NCI-H187 treated with DMSO at 0.1 percent for 48 hours (cell line): ENCODE results near the gene RPP25L.

ENCODE experiments used
- DNase-seq: peaks from one replicate; lab custom pipeline; 2025; lab: John Stamatoyannopoulos, UW

Gene RPP25L

GRCh38 chr9:34585946-34586669 is 25.8 kb downstream of the RPP25L start:
- no peak for DNase-seq

DNA sequence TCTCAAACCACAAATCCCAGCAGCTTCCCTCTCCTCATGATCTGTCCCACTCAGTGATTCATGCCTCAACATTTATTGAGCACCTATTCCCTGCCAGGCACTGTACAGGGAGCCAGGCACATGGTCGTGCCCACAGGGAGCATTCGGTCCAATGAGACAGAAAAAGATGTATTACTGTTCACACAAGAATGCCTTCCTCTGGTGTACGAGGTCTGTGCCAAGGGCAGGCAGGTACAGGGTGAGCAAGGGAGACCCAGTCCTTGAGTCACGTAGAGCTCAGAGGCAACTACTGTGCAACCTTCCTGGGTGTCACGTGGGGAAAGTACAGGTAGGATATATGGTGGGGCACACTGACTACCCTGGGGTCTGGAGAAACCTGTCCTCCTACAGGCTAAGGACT is 26.9 kb downstream of the RPP25L start:
- no peak for DNase-seq

GRCh38 chr9:34582787-34583186 is 29.1 kb downstream of the RPP25L start:
- no peak for DNase-seq

GRCh38 chr9:34581318-34581717 is 30.6 kb downstream of the RPP25L start:
- DNase-seq = no peak

GRCh38 chr9:34580358-34580757 is 31.5 kb downstream of the RPP25L start:
- DNase-seq = no peak

DNA sequence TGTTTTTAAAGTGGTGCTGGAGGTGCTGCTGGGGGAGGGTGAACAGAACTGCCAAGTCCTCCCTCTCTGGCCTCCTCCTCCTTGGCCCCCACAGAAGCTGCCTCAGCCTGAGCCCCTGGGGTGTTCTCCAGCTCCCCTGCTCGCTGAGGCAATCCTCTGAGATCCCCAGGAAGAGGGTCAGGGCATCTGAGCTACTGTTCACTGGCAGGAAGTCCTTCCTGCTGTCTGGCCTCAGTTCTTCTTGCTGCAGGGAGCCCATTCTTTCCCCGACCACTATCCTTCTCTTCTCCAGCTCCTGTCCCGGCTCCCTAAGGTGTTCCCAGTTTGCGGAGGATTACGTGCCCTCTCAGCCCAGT is 32.1 kb downstream of the RPP25L start:
- DNase-seq = no peak

- DNase-seq = no peak
These were observed 32.6 kb downstream of the RPP25L start for GRCh38 chr9:34579104-34579807.

- no peak for DNase-seq
These were observed 33.4 kb downstream of the RPP25L start for GRCh38 chr9:34578241-34579103.

DNA sequence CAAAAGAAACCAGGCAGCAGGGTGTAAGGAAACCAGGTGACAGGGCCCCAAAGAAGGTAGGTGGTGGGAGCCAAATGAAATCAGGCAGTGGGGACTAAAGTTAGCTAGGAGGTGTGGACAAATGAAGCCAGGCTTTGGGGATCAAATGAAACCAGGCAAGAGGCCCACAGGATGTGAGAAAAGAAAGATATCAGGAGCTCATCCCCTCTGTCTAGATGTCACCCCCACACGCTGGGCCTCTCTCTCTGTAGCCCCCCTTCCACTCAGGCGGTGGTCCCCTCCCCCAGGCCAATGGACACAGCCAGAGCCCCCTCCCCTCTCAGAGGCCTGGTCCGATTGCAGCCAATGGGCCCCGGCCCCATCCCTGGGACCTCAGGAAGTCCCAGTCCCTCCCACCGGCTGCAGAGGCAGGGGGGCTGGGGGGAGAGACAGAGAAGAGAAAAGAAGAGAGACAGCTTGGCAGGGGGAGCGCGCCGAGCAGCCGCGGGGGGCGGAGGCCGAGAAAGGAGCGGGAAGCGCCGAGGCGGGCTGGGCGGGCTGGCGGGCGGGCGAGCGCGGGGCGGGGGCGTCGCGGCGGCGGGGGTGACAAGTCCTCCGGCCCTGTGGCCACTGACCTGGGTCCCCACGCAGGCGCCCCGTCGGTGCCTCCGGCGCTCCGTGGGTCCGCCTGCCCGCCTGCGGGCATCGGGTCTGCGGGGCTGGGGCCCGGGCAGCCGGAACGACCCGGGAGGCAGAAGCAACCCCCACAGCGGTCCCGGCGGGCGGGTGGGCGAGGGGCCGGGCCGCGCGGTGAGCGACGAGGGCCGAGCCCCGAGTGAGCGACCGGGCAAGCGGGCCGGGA is 34.3 kb downstream of the RPP25L start:
- DNase-seq = no peak

DNA sequence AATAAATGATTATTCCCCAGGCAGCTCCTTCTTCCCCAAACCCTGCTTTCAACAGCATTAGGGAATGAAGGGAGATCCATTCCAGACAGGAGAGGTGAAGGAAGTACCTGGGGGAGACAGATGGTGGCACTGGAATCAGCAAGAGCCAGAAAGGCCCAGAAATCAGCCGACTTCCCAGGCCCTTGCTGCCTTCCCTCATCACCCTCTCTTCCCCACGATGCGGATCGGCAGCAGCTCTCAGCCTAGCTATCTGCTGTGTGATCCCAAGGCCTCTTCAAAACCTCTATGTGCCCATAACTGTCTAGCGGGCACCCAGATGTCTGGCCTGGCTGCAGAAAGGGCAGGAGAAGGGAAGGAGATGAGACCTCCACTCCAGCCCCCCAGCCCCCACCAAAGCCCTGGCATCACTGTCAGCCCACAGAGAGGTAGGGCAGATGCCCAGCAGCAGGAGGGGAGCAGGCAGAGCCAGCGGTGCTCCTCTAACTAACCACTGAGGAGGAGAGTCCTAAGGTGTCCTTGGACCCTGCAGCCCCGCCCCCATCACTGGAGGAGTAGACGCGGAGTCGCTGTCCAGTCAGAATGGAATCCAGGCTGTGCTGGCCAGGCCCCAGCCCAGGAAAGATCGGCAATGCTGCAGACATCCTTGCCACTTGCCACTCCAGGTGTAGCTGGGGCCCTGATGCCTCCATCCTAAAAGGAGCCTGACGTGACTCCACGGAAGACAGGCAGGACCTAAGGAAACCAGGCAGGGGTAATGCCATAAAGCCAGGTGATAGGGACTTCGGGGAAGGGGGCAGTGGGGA is 35.1 kb downstream of the RPP25L start:
- no peak for DNase-seq

GRCh38 chr9:34575862-34576596 is 35.9 kb downstream of the RPP25L start:
- DNase-seq = no peak

- no peak for DNase-seq
These were observed 36.7 kb downstream of the RPP25L start for GRCh38 chr9:34575241-34575640.

DNA sequence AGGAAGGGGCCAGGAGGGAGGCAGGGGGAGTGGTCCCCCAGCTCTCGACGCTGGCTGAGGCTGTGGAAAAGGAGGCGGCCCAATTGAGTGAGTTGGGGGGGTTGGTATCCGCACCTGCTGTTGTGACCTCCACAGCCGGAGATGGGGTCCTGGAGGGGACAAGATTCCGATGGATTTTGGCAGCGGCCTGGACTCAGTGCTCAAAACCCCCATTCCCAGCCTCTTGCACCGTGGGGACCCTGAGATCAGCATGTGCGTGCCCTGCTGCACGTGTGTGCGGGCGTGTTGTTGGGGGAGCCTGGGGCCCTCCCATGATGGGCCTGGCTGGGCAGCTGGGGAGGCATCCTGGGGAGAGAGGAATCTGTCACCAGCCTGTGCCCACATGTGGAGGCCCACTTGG is 37.3 kb downstream of the RPP25L start:
- no peak for DNase-seq

- DNase-seq = no peak
These were observed 38.1 kb downstream of the RPP25L start for GRCh38 chr9:34573599-34574325.

GRCh38 chr9:34572628-34573027 is 39.3 kb downstream of the RPP25L start:
- DNase-seq = no peak

- no peak for DNase-seq
These were observed 39.8 kb downstream of the RPP25L start for GRCh38 chr9:34572092-34572491.

DNA sequence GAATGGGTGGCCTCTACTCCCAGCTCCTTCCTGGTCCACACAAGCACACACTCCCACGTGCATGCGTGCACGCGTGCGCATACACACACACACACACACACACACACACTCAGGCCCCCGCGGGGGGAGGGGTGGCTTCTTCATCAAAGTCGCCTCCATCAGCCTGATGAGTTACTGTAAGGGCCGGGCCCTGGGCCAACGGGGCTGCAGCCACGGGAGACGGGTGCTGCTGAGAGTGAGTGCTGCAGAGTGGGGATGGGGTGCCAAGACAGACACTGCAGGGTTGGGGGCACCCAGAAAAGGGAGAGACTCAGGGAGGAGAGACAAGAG is 40.5 kb downstream of the RPP25L start:
- no peak for DNase-seq

DNA sequence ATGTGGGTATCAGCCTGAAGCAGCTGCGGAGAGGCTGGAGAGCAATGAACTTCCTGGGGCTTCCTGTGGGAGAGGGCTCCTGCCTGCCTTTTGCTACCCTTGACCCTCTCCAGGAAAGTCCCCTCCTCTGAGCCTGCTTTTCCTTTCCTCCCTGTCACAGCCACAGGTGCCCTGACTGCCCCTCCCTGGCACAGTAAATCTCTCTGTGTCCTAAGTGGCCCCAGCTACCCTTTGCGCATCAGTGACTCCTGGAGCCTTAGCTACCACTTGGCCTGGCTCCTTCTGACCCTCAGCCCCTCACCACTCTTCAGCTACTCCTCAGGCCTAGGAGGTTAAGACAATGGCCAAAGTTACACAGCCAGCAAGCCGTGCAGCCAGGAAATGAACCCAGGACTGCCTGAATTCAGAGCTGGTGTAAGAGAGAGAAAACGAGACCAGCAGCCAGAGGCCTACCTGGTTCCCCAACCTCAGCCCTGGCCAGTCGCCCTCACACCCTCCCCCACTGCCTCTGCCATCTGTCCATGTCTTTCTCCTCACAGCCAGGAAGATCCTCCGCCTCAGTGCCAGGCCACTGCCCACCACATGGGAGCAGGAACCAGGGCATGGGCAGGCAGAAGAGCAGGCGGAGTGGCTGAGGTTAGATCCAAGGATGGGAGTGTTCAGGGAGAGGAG is 41.0 kb downstream of the RPP25L start:
- DNase-seq = no peak

- DNase-seq = no peak
These were observed 41.5 kb downstream of the RPP25L start for GRCh38 chr9:34570376-34570775.
